Duodenal mucosa (tissue), 2 donors: ENCODE results near the gene SPEN.
"Not testable (repeated sequence)": the region's sequence is repeated elsewhere in the genome, so short reads cannot be mapped to it uniquely, and the experiment has no call there.

Source experiments
- H3K27ac ChIP-seq: one replicate; pipeline ENCODE4 v1.7.0; 2013; ENCODE audit warnings: low read depth, low read length
- H3K27me3 ChIP-seq, 2 donors: one replicate each; pipeline ENCODE4 v1.7.0; 2013; ENCODE audit warnings: low read length in 2 of 2, control low read depth in 1 of 2; ENCODE audit not compliant: insufficient read depth in 2 of 2, control insufficient read depth in 1 of 2
- H3K36me3 ChIP-seq, 2 donors: one replicate each; pipeline ENCODE4 v1.7.0; 2013; ENCODE audit warnings: low read length in 2 of 2, control low read depth in 1 of 2; ENCODE audit not compliant: insufficient read depth in 2 of 2, control insufficient read depth in 1 of 2
- H3K4me1 ChIP-seq, 2 donors: one replicate each; pipeline ENCODE4 v1.7.0; 2013; ENCODE audit warnings: low read length in 2 of 2, control low read depth in 1 of 2; ENCODE audit not compliant: insufficient read depth in 2 of 2, control insufficient read depth in 1 of 2
- H3K4me3 ChIP-seq, 2 donors: one replicate each; pipeline ENCODE4 v1.7.0; 2013; ENCODE audit warnings: low read length in 2 of 2, low read depth in 1 of 2
- H3K9ac ChIP-seq, 2 donors: one replicate each; pipeline ENCODE4 v1.7.0; 2013; ENCODE audit warnings: low read length in 2 of 2, low read depth in 1 of 2
- H3K9me3 ChIP-seq, 2 donors: one replicate each; pipeline ENCODE4 v1.7.0; 2013; ENCODE audit warnings: low read length in 2 of 2, control low read depth in 1 of 2; ENCODE audit not compliant: control insufficient read depth in 1 of 2

Gene SPEN

GRCh38 chr1:15808955-15809354 is 38.6 kb upstream of the SPEN start:
- H3K36me3 ChIP-seq: no peaks in the 10 kb centered on the region
- H3K27ac ChIP-seq: no peak overlapping the region
- no peaks in the 10 kb centered on the region for H3K4me1 ChIP-seq
- no peaks in the 10 kb centered on the region for H3K9me3 ChIP-seq
- no peak overlapping the region for H3K9ac ChIP-seq
- H3K27me3 ChIP-seq: no peaks in the 10 kb centered on the region
- H3K4me3 ChIP-seq: no peak overlapping the region

DNA sequence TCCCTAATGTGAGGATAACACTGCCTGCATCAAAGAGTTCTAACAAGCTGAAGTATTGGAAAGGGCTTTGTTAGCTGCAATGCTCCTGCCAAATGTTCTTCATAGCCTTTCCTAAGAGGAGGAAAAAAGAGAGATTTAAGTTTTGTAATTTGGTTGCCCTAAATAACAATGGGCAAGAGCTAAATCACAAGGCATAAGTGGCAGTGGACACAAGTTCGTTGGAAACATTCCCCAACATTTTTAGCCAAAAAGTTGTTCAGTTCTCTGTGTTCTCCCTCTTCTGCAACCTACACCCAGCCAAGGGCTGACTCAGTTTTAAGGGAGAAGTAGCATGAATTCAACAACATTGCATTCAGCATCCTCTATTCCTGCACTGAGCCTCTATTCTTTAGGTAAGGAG is 37.4 kb upstream of the SPEN start:
- H3K36me3 ChIP-seq: no peaks in the 10 kb centered on the region
- H3K9me3 ChIP-seq: no peaks in the 10 kb centered on the region
- H3K9ac ChIP-seq: no peak overlapping the region
- no peak overlapping the region for H3K4me3 ChIP-seq
- no peak overlapping the region for H3K27ac ChIP-seq
- H3K27me3 ChIP-seq: no peaks in the 10 kb centered on the region
- no peaks in the 10 kb centered on the region for H3K4me1 ChIP-seq

DNA sequence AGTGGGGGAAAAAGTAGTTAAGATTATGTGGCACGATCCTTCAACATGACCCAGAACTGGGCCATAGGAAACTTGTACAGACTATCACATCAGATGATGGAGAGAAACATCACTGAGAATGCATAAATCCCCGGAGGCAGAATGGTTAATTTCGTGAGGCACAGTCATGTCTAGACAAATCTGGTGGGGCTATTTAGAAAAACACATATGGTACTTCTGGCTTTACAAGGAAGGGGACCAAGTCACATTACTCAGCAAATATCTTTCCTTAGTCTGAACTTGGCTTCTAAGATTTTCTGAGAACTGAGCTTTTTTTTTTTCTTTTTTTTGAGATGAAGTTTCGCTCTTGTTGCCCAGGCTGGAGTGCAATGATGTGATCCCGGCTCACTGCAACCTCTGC is 30.8 kb upstream of the SPEN start:
- Histone ChIP-seq H3K9me3 (no peaks in the 10 kb centered on the region), H3K4me3 (no peak overlapping the region), H3K27ac (no peak overlapping the region), H3K36me3 (no peaks in the 10 kb centered on the region), H3K4me1 (no peaks in the 10 kb centered on the region), H3K9ac (no peak overlapping the region), H3K27me3 (no peaks in the 10 kb centered on the region)

DNA sequence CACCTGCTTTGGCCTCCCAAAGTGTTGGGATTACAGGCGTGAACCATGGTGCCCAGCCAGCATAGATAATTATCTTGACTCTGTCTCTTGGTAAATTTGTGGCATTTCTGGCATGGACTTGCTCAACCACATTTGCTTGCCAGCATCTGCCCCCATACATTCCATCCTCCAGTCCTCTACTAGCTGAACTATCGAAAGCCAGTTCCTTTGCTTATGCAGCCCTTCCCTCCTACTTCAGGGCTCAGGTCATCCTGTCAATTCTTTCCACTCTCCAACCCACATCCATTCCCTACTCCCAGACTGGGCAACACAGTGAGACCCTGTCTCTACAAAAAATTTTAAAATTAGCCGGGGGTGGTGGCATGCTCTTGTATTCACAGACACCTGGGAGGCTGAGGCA is 27.0 kb upstream of the SPEN start:
- no peak overlapping the region for H3K27ac ChIP-seq
- no peaks in the 10 kb centered on the region for H3K9me3 ChIP-seq
- no peaks in the 10 kb centered on the region for H3K27me3 ChIP-seq
- no peak overlapping the region for H3K4me3 ChIP-seq
- H3K36me3 ChIP-seq: no peaks in the 10 kb centered on the region
- no peak overlapping the region for H3K9ac ChIP-seq
- H3K4me1 ChIP-seq: no peaks in the 10 kb centered on the region

- Histone ChIP-seq H3K36me3 (no peaks in the 10 kb centered on the region), H3K4me3 (no peak overlapping the region), H3K4me1 (peaks cover 6 to 13% of the 10 kb centered on the region in 2 donors), H3K27ac (no peak overlapping the region), H3K27me3 (no peaks in the 10 kb centered on the region), H3K9ac (no peak overlapping the region), H3K9me3 (no peaks in the 10 kb centered on the region)
Observed at GRCh38 chr1:15825800-15826199, 21.7 kb upstream of the SPEN start.

- Histone ChIP-seq H3K4me1 (peaks cover 6 to 13% of the 10 kb centered on the region in 2 donors), H3K9ac (no peak overlapping the region), H3K4me3 (no peak overlapping the region), H3K36me3 (no peaks in the 10 kb centered on the region), H3K9me3 (no peaks in the 10 kb centered on the region), H3K27me3 (no peaks in the 10 kb centered on the region), H3K27ac (no peak overlapping the region)
Observed at GRCh38 chr1:15826810-15827507, 20.5 kb upstream of the SPEN start.

DNA sequence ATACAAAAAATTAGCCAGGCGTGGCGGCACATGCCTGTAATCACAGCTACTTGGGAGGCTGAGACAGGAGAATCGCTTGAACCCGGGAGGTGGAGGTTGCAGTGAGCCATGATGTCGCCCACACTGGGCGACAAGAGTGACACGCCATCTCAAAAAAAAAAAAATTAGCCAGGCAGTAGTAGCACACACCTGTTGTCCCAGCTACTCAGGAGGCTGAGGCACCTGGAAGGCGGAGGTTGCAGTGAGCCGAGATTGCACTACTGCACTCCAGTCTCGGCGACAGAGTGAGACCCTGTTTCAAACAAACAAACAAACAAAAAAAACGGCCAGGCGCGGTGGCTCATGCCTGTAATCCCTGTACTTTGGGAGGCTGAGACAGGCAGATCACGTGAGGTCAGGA is 19.9 kb upstream of the SPEN start:
- H3K27ac ChIP-seq, H3K4me3 ChIP-seq, H3K9ac ChIP-seq, H3K36me3 ChIP-seq, H3K27me3 ChIP-seq, H3K9me3 ChIP-seq: not testable (repeated sequence)
- peaks cover 6 to 13% of the 10 kb centered on the region in 2 donors for H3K4me1 ChIP-seq

DNA sequence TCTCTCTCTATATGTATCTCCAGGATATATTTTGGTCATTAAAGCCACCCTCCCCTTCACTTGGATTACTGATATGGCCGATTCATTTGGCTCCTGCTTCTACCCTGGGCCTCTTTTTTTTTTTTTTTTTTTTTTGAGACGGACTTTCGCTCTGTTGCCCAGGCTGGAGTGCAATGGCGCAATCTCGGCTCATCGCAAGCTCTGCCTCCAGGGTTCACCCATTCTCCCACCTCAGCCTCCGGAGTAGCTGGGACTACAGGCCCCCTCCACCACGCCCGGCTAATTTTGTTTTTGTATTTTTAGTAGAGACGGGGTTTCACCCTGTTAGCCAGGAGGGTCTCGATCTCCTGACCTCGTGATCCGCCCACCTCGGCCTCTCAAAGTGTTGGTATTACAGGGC is 18.6 kb upstream of the SPEN start:
- H3K9ac ChIP-seq, H3K27me3 ChIP-seq, H3K9me3 ChIP-seq, H3K27ac ChIP-seq, H3K36me3 ChIP-seq, H3K4me3 ChIP-seq: not testable (repeated sequence)
- H3K4me1 ChIP-seq: peaks cover 6 to 13% of the 10 kb centered on the region in 2 donors

DNA sequence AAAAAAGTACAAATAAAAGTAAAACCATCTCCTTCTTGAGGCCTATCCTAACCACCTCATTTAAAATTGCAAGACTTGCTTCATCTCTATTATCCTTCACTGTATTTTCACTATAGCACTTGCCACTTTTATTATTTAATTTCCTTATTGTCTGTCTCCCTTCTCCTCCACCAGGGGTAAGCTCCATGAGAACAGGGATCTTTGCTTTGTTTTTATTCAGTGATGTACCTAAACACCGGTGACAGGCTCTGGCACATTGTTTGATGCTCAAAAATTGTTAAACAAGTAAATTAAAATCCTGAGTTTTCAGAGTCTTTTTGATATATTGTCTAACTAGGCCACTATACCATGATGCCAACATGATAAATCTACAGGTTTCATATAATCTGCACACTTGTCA is 17.2 kb upstream of the SPEN start:
- Histone ChIP-seq H3K4me1 (peaks cover 6 to 13% of the 10 kb centered on the region in 2 donors), H3K27ac (no peak overlapping the region)

DNA sequence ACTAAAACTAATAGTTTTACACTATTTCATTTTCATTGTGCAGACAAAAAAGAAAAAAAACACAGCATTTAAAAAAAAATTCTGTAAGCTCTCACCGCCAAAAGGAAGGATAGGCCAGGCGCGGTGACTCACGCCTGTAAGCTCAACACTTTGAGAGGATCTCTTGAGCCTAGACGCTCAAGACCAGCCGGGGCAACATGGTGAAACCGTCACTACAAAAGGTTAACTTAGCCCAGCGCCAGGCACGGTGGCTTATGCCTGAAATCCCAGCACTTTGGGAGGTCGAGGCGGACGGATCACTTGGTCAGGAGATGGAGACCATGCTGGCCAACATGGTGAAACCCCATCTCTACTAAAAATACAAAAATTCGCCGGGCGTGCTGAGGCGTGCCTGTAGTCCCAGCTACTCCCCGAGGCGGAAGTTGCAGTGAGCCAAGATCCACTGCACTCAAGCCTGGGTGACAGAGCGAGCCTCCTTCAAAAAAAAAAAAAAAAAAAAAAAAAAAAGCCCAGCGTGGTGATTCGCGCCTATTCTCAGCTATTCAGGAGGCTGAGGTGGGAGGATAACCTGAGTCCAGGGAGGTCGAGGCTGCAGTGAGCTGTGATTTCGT is 14.3 kb upstream of the SPEN start:
- peak overlapping the region; percentile 90 to 98 for H3K4me3 ChIP-seq
- no peak overlapping the region for H3K27ac ChIP-seq
- no peaks in the 10 kb centered on the region for H3K36me3 ChIP-seq
- H3K27me3 ChIP-seq: no peaks in the 10 kb centered on the region
- H3K4me1 ChIP-seq: peaks cover 0 to 14% of the 10 kb centered on the region in 2 donors
- peak overlapping the region; percentile 98 to 100 for H3K9ac ChIP-seq
- H3K9me3 ChIP-seq: no peaks in the 10 kb centered on the region

More for the DNA sequence above, 17.2 kb upstream of the SPEN start:
- no peaks in the 10 kb centered on the region for H3K27me3 ChIP-seq
- no peak overlapping the region for H3K9ac ChIP-seq
- no peaks in the 10 kb centered on the region for H3K36me3 ChIP-seq
- H3K4me3 ChIP-seq: no peak overlapping the region
- H3K9me3 ChIP-seq: no peaks in the 10 kb centered on the region
